ENCODE measurements around the gene VEPH1. TPM values are rescaled to one million over a fixed set of nuclear protein-coding genes. Genes with fewer than 3 reads are reported as not detected.

The VEPH1 gene
- total RNA-seq, 1 experiment from 2014 or later, result 0.51 TPM

- Histone ChIP-seq H3K9me3 (ENCODE audit: control insufficient read depth, insufficient read depth, low read depth, low read length) (no peaks in the 10 kb centered on the region), H3K36me3 (ENCODE audit: control insufficient read depth, insufficient read depth, low read length) (no peaks in the 10 kb centered on the region), H3K27me3 (ENCODE audit: control insufficient read depth, insufficient read depth, low read length) (no peaks in the 10 kb centered on the region), H3K4me3 (ENCODE audit: low read depth in 2 of 2, low read length in 2 of 2) (no peak overlapping the region), H3K27ac (ENCODE audit: low read length) (no peak overlapping the region), H3K4me1 (ENCODE audit: control insufficient read depth, insufficient read depth, low read length) (no peaks in the 10 kb centered on the region)
- TF ChIP-seq SIN3A (IDR thresholded peaks at IDR 0.05; ENCODE audit: borderline replicate concordance, insufficient read depth, low read depth, low read length) (no peak), POLR2AphosphoS5 (IDR thresholded peaks at IDR 0.05; ENCODE audit: low read depth, low read length) (no peak), TCF7L2 (IDR thresholded peaks at IDR 0.05; ENCODE audit: low read depth, low read length) (no peak), CTCF (IDR thresholded peaks at IDR 0.05) (no peak)
- TF ChIP-seq, protein P1, sequence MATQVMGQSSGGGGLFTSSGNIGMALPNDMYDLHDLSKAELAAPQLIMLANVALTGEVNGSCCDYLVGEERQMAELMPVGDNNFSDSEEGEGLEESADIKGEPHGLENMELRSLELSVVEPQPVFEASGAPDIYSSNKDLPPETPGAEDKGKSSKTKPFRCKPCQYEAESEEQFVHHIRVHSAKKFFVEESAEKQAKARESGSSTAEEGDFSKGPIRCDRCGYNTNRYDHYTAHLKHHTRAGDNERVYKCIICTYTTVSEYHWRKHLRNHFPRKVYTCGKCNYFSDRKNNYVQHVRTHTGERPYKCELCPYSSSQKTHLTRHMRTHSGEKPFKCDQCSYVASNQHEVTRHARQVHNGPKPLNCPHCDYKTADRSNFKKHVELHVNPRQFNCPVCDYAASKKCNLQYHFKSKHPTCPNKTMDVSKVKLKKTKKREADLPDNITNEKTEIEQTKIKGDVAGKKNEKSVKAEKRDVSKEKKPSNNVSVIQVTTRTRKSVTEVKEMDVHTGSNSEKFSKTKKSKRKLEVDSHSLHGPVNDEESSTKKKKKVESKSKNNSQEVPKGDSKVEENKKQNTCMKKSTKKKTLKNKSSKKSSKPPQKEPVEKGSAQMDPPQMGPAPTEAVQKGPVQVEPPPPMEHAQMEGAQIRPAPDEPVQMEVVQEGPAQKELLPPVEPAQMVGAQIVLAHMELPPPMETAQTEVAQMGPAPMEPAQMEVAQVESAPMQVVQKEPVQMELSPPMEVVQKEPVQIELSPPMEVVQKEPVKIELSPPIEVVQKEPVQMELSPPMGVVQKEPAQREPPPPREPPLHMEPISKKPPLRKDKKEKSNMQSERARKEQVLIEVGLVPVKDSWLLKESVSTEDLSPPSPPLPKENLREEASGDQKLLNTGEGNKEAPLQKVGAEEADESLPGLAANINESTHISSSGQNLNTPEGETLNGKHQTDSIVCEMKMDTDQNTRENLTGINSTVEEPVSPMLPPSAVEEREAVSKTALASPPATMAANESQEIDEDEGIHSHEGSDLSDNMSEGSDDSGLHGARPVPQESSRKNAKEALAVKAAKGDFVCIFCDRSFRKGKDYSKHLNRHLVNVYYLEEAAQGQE (IDR thresholded peaks at IDR 0.05; ENCODE audit: insufficient read depth in 1 of 2, low read depth in 2 of 2, low read length in 1 of 2), result no peak
- in situ Hi-C loops (cut with HindIII; ENCODE audit: low pct_unique_long_range_greater_than_20kb, low sequenced_read_pairs), result no loop called here
- ChIA-PET CTCF (no interaction called here), POLR2A (interaction anchor here (0.7 kb wide), 1 partner anchor 38 kb away, joined by 3 read pairs; no protein-coding TSS in a partner anchor)
- ATAC-seq, result no peak
- no TSS peak for BruUV-seq (replicated peaks)
- no peak for DNase-seq (ENCODE audit: low read depth, low spot score)
- intact Hi-C loops (cut with micrococcal nuclease; ENCODE audit: unreplicated experiment), result no loop called here
Observed at GRCh38 chr3:157257101-157257500, 246.1 kb downstream of the VEPH1 start.

DNA sequence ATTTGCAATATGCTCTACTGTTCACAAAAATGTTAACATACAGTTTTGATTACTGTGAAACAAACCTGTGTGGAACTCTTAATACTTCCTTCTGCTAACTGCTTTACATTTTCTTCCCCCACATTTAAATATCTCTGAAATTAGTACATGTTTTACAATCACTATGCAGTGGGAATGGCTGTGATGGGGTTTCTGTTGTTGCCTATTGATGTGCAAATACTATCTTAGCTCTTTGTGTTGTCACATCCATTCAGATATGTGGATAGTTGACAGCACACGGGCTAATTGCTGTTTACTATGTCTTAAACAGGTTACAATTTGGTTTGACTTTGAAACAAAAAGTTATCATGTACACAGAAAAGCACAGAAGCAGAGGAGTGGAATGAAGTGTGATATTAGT lies 247.4 kb downstream of the VEPH1 start:
- CTCF ChIA-PET, result no interaction called here
- BruUV-seq (replicated peaks), result no TSS peak
- ATAC-seq, result no peak

More for the DNA sequence above, 247.4 kb downstream of the VEPH1 start:
- DNase-seq (ENCODE audit: low read depth, low spot score), result no peak
- POLR2A ChIA-PET, result no interaction called here
- Histone ChIP-seq H3K27me3 (ENCODE audit: control insufficient read depth, insufficient read depth, low read length) (no peaks in the 10 kb centered on the region), H3K9me3 (ENCODE audit: control insufficient read depth, insufficient read depth, low read depth, low read length) (no peaks in the 10 kb centered on the region), H3K27ac (ENCODE audit: low read length) (no peak overlapping the region), H3K36me3 (ENCODE audit: control insufficient read depth, insufficient read depth, low read length) (no peaks in the 10 kb centered on the region), H3K4me3 (ENCODE audit: low read depth in 2 of 2, low read length in 2 of 2) (no peak overlapping the region), H3K4me1 (ENCODE audit: control insufficient read depth, insufficient read depth, low read length) (no peaks in the 10 kb centered on the region)
- TF ChIP-seq CTCF (IDR thresholded peaks at IDR 0.05), result no peak
- no peak for TF ChIP-seq TCF7L2 (IDR thresholded peaks at IDR 0.05; ENCODE audit: low read depth, low read length)
- TF ChIP-seq, protein P1 (IDR thresholded peaks at IDR 0.05; ENCODE audit: insufficient read depth in 1 of 2, low read depth in 2 of 2, low read length in 1 of 2), result no peak
- TF ChIP-seq POLR2AphosphoS5 (IDR thresholded peaks at IDR 0.05; ENCODE audit: low read depth, low read length), result no peak
- no peak for TF ChIP-seq SIN3A (IDR thresholded peaks at IDR 0.05; ENCODE audit: borderline replicate concordance, insufficient read depth, low read depth, low read length)
- in situ Hi-C loops (cut with HindIII; ENCODE audit: low pct_unique_long_range_greater_than_20kb, low sequenced_read_pairs), result no loop called here
- intact Hi-C loops (cut with micrococcal nuclease; ENCODE audit: unreplicated experiment), result no loop called here
